WTC11 (cell line): ENCODE results near the gene KRT6A. TPM values are rescaled to one million over a fixed set of nuclear protein-coding genes. Genes with fewer than 3 reads are reported as not detected.
A peak's percentile ranks its signal among the peaks of the same experiment; 100 is the strongest.

Experiments
- ATAC-seq: fragments of 200-7000 bp; cut with Tn5 transposase; 2 replicates; pipeline ENCODE4 v1.10.0; 2021; ENCODE audit warnings: mild to moderate bottlenecking, moderate library complexity
- CTCF ChIA-PET: fragments of 300-600 bp; sonication (Branson Sonifier 250); formaldehyde crosslinking; loops from one replicate; lab custom pipeline; 2021; ENCODE audit warnings: antibody characterized with exemption; lab: Charles Lee
- POLR2A ChIA-PET: fragments of 350-600 bp; sonication (Branson Sonifier 250); formaldehyde crosslinking; loops from one replicate; lab custom pipeline; 2021; ENCODE audit warnings: antibody characterized with exemption; lab: Charles Lee
- DNase-seq: peaks from one replicate; pipeline ENCODE4 v3.0.0; 2021; ENCODE audit warnings: low spot score
- H3K27ac Mint-ChIP-seq: 2 replicates; pipeline ENCODE4 v1.8.0; 2021; ENCODE audit warnings: mixed read lengths
- H3K27me3 Mint-ChIP-seq: 2 replicates; pipeline ENCODE4 v1.8.0; 2021; ENCODE audit warnings: low read depth, mild to moderate bottlenecking, moderate library complexity, mixed read lengths
- H3K36me3 Mint-ChIP-seq: 2 replicates; pipeline ENCODE4 v1.8.0; 2021; ENCODE audit warnings: mixed read lengths
- H3K4me1 Mint-ChIP-seq: 2 replicates; pipeline ENCODE4 v1.8.0; 2022; ENCODE audit warnings: mixed read lengths
- H3K4me3 Mint-ChIP-seq: 2 replicates; pipeline ENCODE4 v1.8.0; 2021; ENCODE audit warnings: mild to moderate bottlenecking, moderate library complexity, mixed read lengths
- H3K9me3 Mint-ChIP-seq: 2 replicates; pipeline ENCODE4 v1.8.0; 2021; ENCODE audit warnings: mixed read lengths
- CREM ChIP-seq: sonication (generic); formaldehyde crosslinking; IDR thresholded peaks from 2 replicates; pipeline ENCODE4 v1.8.1; 2022; ENCODE audit warnings: mild to moderate bottlenecking, missing genetic modification reagents, moderate library complexity
- ELF4 ChIP-seq: sonication (generic); formaldehyde crosslinking; IDR thresholded peaks from 2 replicates; pipeline ENCODE4 v1.8.1; 2022; ENCODE audit warnings: low read depth, mild to moderate bottlenecking, moderate library complexity, missing genetic modification reagents
- ETV6 ChIP-seq: sonication (generic); formaldehyde crosslinking; IDR thresholded peaks from 2 replicates; pipeline ENCODE4 v1.8.1; 2022; ENCODE audit warnings: mild to moderate bottlenecking, missing genetic modification reagents
- FOXJ3 ChIP-seq: sonication (generic); formaldehyde crosslinking; IDR thresholded peaks from 2 replicates; pipeline ENCODE4 v1.9.0; 2021; ENCODE audit warnings: missing genetic modification reagents, mild to moderate bottlenecking, borderline replicate concordance
- FOXK1 ChIP-seq: sonication (generic); formaldehyde crosslinking; IDR thresholded peaks from 2 replicates; pipeline ENCODE4 v1.8.0; 2022; ENCODE audit warnings: mild to moderate bottlenecking, moderate library complexity, missing genetic modification reagents
- GTF2I ChIP-seq: fragments of 250-450 bp; sonication (Bioruptor Pico); conservative IDR thresholded peaks from 2 replicates; pipeline ENCODE4 v1.4.0; 2021; ENCODE audit warnings: mild to moderate bottlenecking
- JUN ChIP-seq: sonication (generic); formaldehyde crosslinking; IDR thresholded peaks from 2 replicates; pipeline ENCODE4 v1.8.0; 2023; ENCODE audit warnings: mild to moderate bottlenecking, missing genetic modification reagents
- NR1H2 ChIP-seq: sonication (generic); formaldehyde crosslinking; IDR thresholded peaks from 2 replicates; pipeline ENCODE4 v1.9.0; 2021; ENCODE audit warnings: mild to moderate bottlenecking, moderate library complexity, missing genetic modification reagents
- PRRX2 ChIP-seq: fragments of 250-450 bp; sonication (Bioruptor Pico); IDR thresholded peaks from 2 replicates; pipeline ENCODE4 v1.8.0; 2021; ENCODE audit warnings: mild to moderate bottlenecking
- SMAD3 ChIP-seq: sonication (generic); formaldehyde crosslinking; IDR thresholded peaks from 2 replicates; pipeline ENCODE4 v1.8.0; 2022; ENCODE audit warnings: missing genetic modification reagents, mild to moderate bottlenecking, borderline replicate concordance
- SP1 ChIP-seq: sonication (generic); formaldehyde crosslinking; conservative IDR thresholded peaks from 2 replicates; pipeline ENCODE4 v1.8.1; 2022; ENCODE audit warnings: missing genetic modification reagents
- TEAD4 ChIP-seq: sonication (generic); formaldehyde crosslinking; IDR thresholded peaks from 2 replicates; pipeline ENCODE4 v1.8.0; 2022; ENCODE audit warnings: mild to moderate bottlenecking, missing genetic modification reagents
- ZBTB21 ChIP-seq: sonication (generic); formaldehyde crosslinking; IDR thresholded peaks from 2 replicates; pipeline ENCODE4 v1.8.1; 2023; ENCODE audit warnings: mild to moderate bottlenecking, missing genetic modification reagents, borderline replicate concordance
- ZNF219 ChIP-seq: sonication (generic); formaldehyde crosslinking; IDR thresholded peaks from 2 replicates; pipeline ENCODE4 v1.8.0; 2023; ENCODE audit warnings: missing genetic modification reagents, mild to moderate bottlenecking, borderline replicate concordance
- ZNF317 ChIP-seq: sonication (generic); formaldehyde crosslinking; IDR thresholded peaks from 2 replicates; pipeline ENCODE4 v1.8.1; 2023; ENCODE audit warnings: low read depth, mild to moderate bottlenecking, moderate library complexity, missing genetic modification reagents, borderline replicate concordance
- total RNA-seq: library from RNA; stranded (reverse); gene quantifications from 3 replicates; pipeline ENCODE4 v1.2.3, GENCODE V29; 2021
- TF ChIP-seq, protein P1 (sequence below): fragments of 250-450 bp; sonication (Bioruptor Pico); IDR thresholded peaks from 2 replicates; pipeline ENCODE4 v1.9.0; 2021; ENCODE audit warnings: mild to moderate bottlenecking
- TF ChIP-seq, protein P2 (sequence below): sonication (generic); formaldehyde crosslinking; IDR thresholded peaks from 2 replicates; pipeline ENCODE4 v1.8.1; 2022; ENCODE audit warnings: mild to moderate bottlenecking, moderate library complexity, missing genetic modification reagents
- TF ChIP-seq, protein P3 (sequence below): sonication (generic); formaldehyde crosslinking; IDR thresholded peaks from 2 replicates; pipeline ENCODE4 v1.8.0; 2022; ENCODE audit warnings: mild to moderate bottlenecking, missing genetic modification reagents
- TF ChIP-seq, protein P4 (sequence below): sonication (generic); formaldehyde crosslinking; IDR thresholded peaks from 2 replicates; pipeline ENCODE4 v1.8.1; 2022; ENCODE audit warnings: missing genetic modification reagents, borderline replicate concordance

KRT6A gene
- total RNA-seq, 1 experiment from 2014 or later = not detected

DNA sequence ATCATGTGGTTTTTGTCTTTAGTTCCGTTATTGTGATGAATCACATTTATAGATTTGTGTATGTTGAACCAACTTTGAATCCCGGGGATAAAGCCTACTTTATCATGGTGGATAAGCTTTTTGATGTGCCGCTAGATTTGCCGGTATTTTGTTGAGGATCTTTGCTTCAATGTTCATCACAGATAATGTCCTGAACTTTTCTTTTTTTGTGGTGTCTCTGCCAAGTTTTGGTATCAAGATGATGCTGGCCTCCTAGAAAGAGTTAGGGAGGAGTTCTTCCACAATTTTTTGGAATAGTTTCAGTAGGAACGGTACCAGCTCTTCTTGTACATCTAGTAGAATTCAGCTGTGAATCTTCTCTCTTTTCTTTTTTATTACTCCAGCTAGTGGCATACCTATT lies 34.2 kb downstream of the KRT6A start:
- peaks cover 2% of the 10 kb centered on the region for H3K9me3 Mint-ChIP-seq
- H3K4me3 Mint-ChIP-seq = no peak overlapping the region
- ChIA-PET POLR2A (interaction anchor here (0.6 kb wide), 1 partner anchor 21 kb away, joined by 3 read pairs; no protein-coding TSS in a partner anchor), CTCF (interaction anchor here (0.7 to 0.8 kb wide), 2 partner anchors 63 to 412 kb away, joined by 3 read pairs; no protein-coding TSS in a partner anchor)
- H3K27ac Mint-ChIP-seq = no peak overlapping the region
- DNase-seq (no peak), ATAC-seq (no peak)
- H3K4me1 Mint-ChIP-seq = peaks cover 14% of the 10 kb centered on the region
- H3K27me3 Mint-ChIP-seq = no peaks in the 10 kb centered on the region; the same call in 1 of the 2 replicates
- TF ChIP-seq ZBTB21 (CRISPR knock-in tag) (no peak), SMAD3 (CRISPR knock-in tag) (no peak), ZNF317 (no peak)
- no peaks in the 10 kb centered on the region for H3K36me3 Mint-ChIP-seq

DNA sequence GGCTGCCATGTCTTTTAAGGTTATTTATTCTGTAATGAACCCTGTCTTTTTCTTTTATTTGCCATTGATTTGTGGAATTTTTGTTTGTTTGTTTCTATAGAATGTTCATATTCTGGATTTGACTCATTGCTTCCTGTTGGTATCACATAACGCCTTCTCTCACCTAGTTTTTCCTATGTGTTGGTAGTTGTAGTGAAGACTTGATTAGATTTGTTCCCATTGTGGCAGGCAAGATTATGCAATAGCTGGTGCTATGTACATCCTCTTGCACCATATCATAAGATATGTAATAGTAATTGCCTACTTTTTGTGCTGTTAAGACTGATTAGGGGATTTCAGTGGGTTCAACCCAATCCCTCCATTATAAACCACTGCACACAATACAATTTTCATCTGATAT lies 37.2 kb downstream of the KRT6A start:
- Mint-ChIP-seq H3K27ac (no peak overlapping the region), H3K27me3 (no peaks in the 10 kb centered on the region), H3K4me1 (peaks cover 14% of the 10 kb centered on the region), H3K4me3 (no peak overlapping the region), H3K9me3 (no peaks in the 10 kb centered on the region), H3K36me3 (no peaks in the 10 kb centered on the region)
- TF ChIP-seq ZNF219 (CRISPR knock-in tag) (no peak), FOXK1 (CRISPR knock-in tag) (no peak), CREM (no peak), FOXJ3 (CRISPR knock-in tag) (no peak)
- ChIA-PET CTCF (no interaction called here), POLR2A (no interaction called here)
- no peak for DNase-seq
- ATAC-seq = no peak

DNA sequence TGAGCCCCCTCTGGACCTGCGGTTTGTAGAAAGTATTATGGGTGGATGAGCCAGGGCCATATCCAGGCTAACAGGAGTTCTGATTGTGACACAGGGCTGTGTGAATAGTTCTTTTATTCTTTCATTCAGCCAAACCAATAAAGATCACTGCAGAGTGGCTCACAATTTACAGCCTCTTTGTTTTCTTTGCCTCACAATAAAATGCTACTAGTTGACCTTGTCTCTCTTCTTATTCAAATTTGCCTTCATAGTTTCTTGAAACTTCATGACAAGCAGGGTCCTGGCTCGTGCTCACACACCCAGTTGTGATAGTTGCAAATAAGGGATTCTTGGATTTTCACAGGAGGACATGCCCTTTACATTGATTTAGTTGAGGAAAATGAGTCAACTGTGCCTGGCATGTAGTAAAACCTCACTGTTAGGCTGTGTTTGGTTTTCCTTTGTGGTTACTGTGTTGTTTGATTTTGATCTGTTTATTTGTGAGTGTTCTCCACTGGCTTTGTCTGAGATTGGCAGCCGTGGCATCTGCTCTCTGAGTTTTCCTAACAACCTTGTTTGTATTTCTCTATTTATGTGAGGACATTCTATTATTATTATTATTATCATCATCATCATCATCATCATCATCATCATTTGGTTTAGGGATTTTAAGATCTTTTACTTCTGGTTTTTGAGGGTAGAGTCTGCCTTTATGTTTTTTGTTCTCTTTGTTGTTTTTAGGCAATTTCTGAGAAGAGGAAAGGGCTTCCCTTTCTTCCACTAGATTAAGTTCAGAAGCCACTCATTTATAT lies 38.5 kb downstream of the KRT6A start:
- H3K27me3 Mint-ChIP-seq = no peaks in the 10 kb centered on the region; the same call in 1 of the 2 replicates
- no peak overlapping the region for H3K4me3 Mint-ChIP-seq
- H3K4me1 Mint-ChIP-seq = peaks cover 14% of the 10 kb centered on the region
- ATAC-seq (peak; percentile 62), DNase-seq (no peak)
- H3K27ac Mint-ChIP-seq = peak overlapping the region; percentile 42; the same call in 1 of the 2 replicates
- peaks cover 3% of the 10 kb centered on the region for H3K9me3 Mint-ChIP-seq
- ChIA-PET POLR2A (no interaction called here), CTCF (no interaction called here)
- TF ChIP-seq, protein P1, sequence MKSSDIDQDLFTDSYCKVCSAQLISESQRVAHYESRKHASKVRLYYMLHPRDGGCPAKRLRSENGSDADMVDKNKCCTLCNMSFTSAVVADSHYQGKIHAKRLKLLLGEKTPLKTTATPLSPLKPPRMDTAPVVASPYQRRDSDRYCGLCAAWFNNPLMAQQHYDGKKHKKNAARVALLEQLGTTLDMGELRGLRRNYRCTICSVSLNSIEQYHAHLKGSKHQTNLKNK (CRISPR knock-in tag) = no peak
- TF ChIP-seq SP1 (no peak), NR1H2 (CRISPR knock-in tag) (no peak), ETV6 (no peak), JUN (CRISPR knock-in tag) (no peak), ELF4 (no peak), TEAD4 (CRISPR knock-in tag) (no peak), PRRX2 (CRISPR knock-in tag) (no peak), GTF2I (CRISPR knock-in tag) (no peak), FOXK1 (CRISPR knock-in tag) (no peak)
- TF ChIP-seq, protein P2, sequence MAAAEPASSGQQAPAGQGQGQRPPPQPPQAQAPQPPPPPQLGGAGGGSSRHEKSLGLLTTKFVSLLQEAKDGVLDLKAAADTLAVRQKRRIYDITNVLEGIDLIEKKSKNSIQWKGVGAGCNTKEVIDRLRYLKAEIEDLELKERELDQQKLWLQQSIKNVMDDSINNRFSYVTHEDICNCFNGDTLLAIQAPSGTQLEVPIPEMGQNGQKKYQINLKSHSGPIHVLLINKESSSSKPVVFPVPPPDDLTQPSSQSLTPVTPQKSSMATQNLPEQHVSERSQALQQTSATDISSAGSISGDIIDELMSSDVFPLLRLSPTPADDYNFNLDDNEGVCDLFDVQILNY (CRISPR knock-in tag) = no peak
- TF ChIP-seq, protein P3, sequence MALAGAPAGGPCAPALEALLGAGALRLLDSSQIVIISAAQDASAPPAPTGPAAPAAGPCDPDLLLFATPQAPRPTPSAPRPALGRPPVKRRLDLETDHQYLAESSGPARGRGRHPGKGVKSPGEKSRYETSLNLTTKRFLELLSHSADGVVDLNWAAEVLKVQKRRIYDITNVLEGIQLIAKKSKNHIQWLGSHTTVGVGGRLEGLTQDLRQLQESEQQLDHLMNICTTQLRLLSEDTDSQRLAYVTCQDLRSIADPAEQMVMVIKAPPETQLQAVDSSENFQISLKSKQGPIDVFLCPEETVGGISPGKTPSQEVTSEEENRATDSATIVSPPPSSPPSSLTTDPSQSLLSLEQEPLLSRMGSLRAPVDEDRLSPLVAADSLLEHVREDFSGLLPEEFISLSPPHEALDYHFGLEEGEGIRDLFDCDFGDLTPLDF (CRISPR knock-in tag) = no peak
- TF ChIP-seq, protein P4, sequence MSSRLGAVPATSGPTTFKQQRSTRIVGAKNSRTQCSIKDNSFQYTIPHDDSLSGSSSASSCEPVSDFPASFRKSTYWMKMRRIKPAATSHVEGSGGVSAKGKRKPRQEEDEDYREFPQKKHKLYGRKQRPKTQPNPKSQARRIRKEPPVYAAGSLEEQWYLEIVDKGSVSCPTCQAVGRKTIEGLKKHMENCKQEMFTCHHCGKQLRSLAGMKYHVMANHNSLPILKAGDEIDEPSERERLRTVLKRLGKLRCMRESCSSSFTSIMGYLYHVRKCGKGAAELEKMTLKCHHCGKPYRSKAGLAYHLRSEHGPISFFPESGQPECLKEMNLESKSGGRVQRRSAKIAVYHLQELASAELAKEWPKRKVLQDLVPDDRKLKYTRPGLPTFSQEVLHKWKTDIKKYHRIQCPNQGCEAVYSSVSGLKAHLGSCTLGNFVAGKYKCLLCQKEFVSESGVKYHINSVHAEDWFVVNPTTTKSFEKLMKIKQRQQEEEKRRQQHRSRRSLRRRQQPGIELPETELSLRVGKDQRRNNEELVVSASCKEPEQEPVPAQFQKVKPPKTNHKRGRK = no peak
- no peaks in the 10 kb centered on the region for H3K36me3 Mint-ChIP-seq
